ENCODE data around the gene ALOX15.
"Not testable (repeated sequence)": the region's sequence is repeated elsewhere in the genome, so short reads cannot be mapped to it uniquely, and the experiment has no call there.

Gene ALOX15

GRCh38 chr17:4590981-4591453 lies 50.5 kb downstream of the ALOX15 start:
- no peak for DNase-seq

- not testable (repeated sequence) for DNase-seq
Observed at GRCh38 chr17:4590042-4590441, 51.4 kb downstream of the ALOX15 start.

- DNase-seq, result no peak
Observed at GRCh38 chr17:4588898-4589625, 52.4 kb downstream of the ALOX15 start.

- DNase-seq, result no peak
Observed at GRCh38 chr17:4588391-4588790, 53.1 kb downstream of the ALOX15 start.

GRCh38 chr17:4587803-4588202 lies 53.7 kb downstream of the ALOX15 start:
- DNase-seq, result no peak

GRCh38 chr17:4587195-4587594 lies 54.3 kb downstream of the ALOX15 start:
- no peak for DNase-seq

GRCh38 chr17:4586043-4586442 lies 55.4 kb downstream of the ALOX15 start:
- DNase-seq, result no peak

- DNase-seq, result no peak
Observed at GRCh38 chr17:4585638-4585994, 55.9 kb downstream of the ALOX15 start.

- no peak for DNase-seq
Observed at GRCh38 chr17:4584917-4585637, 56.4 kb downstream of the ALOX15 start.

- DNase-seq, result no peak
Observed at GRCh38 chr17:4584101-4584916, 57.2 kb downstream of the ALOX15 start, which contains the start of gene SMTNL2. SMTNL2 (plus strand) TSS chr17:4584529; CDS start chr17:4584606, 77 bp downstream.

GRCh38 chr17:4583782-4584100 lies 57.7 kb downstream of the ALOX15 start:
- DNase-seq, result no peak

GRCh38 chr17:4583206-4583605 lies 58.3 kb downstream of the ALOX15 start:
- DNase-seq, result no peak

GRCh38 chr17:4582691-4583090 lies 58.8 kb downstream of the ALOX15 start:
- DNase-seq, result no peak

GRCh38 chr17:4582101-4582501 lies 59.4 kb downstream of the ALOX15 start:
- no peak for DNase-seq

All from activated CD4-positive, alpha-beta T cell treated with anti-CD3 and anti-CD28 coated beads, Interleukin-10, Interleukin-2, amounts not matched to agents 100 ng/mL and 50 ng/mL, durations not matched to agents 16 hours and 8 hours (primary cell).